ENCODE results near the gene SBNO2. TPM values are rescaled to one million over a fixed set of nuclear protein-coding genes. Genes with fewer than 3 reads are reported as not detected.

The SBNO2 gene
- total RNA-seq, 1 experiment from 2014 or later: 97.8 TPM

GRCh38 chr19:1113986-1114483 is 60.0 kb downstream of the SBNO2 start:
- no peak overlapping the region for H3K4me3 Mint-ChIP-seq (ENCODE audit: low read depth, unreplicated experiment)
- H3K27ac Mint-ChIP-seq (ENCODE audit: unreplicated experiment): no peak overlapping the region
- CTCF ChIA-PET: no interaction called here
- no peak for DNase-seq
- no peaks in the 10 kb centered on the region for H3K4me1 Mint-ChIP-seq (ENCODE audit: low read depth, unreplicated experiment)
- H3K9me3 Mint-ChIP-seq (ENCODE audit: low read depth, unreplicated experiment): no peaks in the 10 kb centered on the region
- no peak for TF ChIP-seq CTCF (IDR thresholded peaks at IDR 0.05; ENCODE audit: unreplicated experiment)
- H3K36me3 Mint-ChIP-seq (ENCODE audit: insufficient read depth, unreplicated experiment): peaks cover 50% of the 10 kb centered on the region
- no peaks in the 10 kb centered on the region for H3K27me3 Mint-ChIP-seq (ENCODE audit: unreplicated experiment)
- no TSS peak for BruUV-seq (replicated peaks)
- intact Hi-C loops (cut with micrococcal nuclease; ENCODE audit: unreplicated experiment): no loop called here

- DNase-seq: peak; percentile 69
- CTCF ChIA-PET: no interaction called here
- Mint-ChIP-seq H3K4me3 (ENCODE audit: low read depth, unreplicated experiment) (no peak overlapping the region), H3K4me1 (ENCODE audit: low read depth, unreplicated experiment) (no peaks in the 10 kb centered on the region), H3K36me3 (ENCODE audit: insufficient read depth, unreplicated experiment) (peaks cover 43% of the 10 kb centered on the region), H3K27ac (ENCODE audit: unreplicated experiment) (no peak overlapping the region), H3K27me3 (ENCODE audit: unreplicated experiment) (no peaks in the 10 kb centered on the region), H3K9me3 (ENCODE audit: low read depth, unreplicated experiment) (no peaks in the 10 kb centered on the region)
- BruUV-seq (replicated peaks): no TSS peak
- intact Hi-C loops (cut with micrococcal nuclease; ENCODE audit: unreplicated experiment): no loop called here
- TF ChIP-seq CTCF (IDR thresholded peaks at IDR 0.05; ENCODE audit: unreplicated experiment): peak; percentile 49
These were observed 60.8 kb downstream of the SBNO2 start for GRCh38 chr19:1113030-1113985.

GRCh38 chr19:1112268-1113029 is 61.6 kb downstream of the SBNO2 start:
- Mint-ChIP-seq H3K36me3 (ENCODE audit: insufficient read depth, unreplicated experiment) (peaks cover 36% of the 10 kb centered on the region), H3K4me1 (ENCODE audit: low read depth, unreplicated experiment) (no peaks in the 10 kb centered on the region), H3K27ac (ENCODE audit: unreplicated experiment) (no peak overlapping the region), H3K27me3 (ENCODE audit: unreplicated experiment) (no peaks in the 10 kb centered on the region), H3K9me3 (ENCODE audit: low read depth, unreplicated experiment) (no peaks in the 10 kb centered on the region), H3K4me3 (ENCODE audit: low read depth, unreplicated experiment) (no peak overlapping the region)
- TF ChIP-seq CTCF (IDR thresholded peaks at IDR 0.05; ENCODE audit: unreplicated experiment): no peak
- CTCF ChIA-PET: no interaction called here
- DNase-seq: no peak
- intact Hi-C loops (cut with micrococcal nuclease; ENCODE audit: unreplicated experiment): no loop called here
- BruUV-seq (replicated peaks): no TSS peak

GRCh38 chr19:1111641-1112267 is 62.3 kb downstream of the SBNO2 start:
- CTCF ChIA-PET: no interaction called here
- Mint-ChIP-seq H3K27me3 (ENCODE audit: unreplicated experiment) (no peaks in the 10 kb centered on the region), H3K27ac (ENCODE audit: unreplicated experiment) (no peak overlapping the region), H3K4me1 (ENCODE audit: low read depth, unreplicated experiment) (no peaks in the 10 kb centered on the region), H3K4me3 (ENCODE audit: low read depth, unreplicated experiment) (no peak overlapping the region), H3K36me3 (ENCODE audit: insufficient read depth, unreplicated experiment) (peaks cover 39% of the 10 kb centered on the region), H3K9me3 (ENCODE audit: low read depth, unreplicated experiment) (no peaks in the 10 kb centered on the region)
- intact Hi-C loops (cut with micrococcal nuclease; ENCODE audit: unreplicated experiment): no loop called here
- no peak for TF ChIP-seq CTCF (IDR thresholded peaks at IDR 0.05; ENCODE audit: unreplicated experiment)
- DNase-seq: no peak
- BruUV-seq (replicated peaks): no TSS peak
